Esophagus (tissue), 2 donors: ENCODE results near the gene CLEC7A. TPM values are rescaled to one million over a fixed set of nuclear protein-coding genes. Genes with fewer than 3 reads are reported as not detected.

Experiments
- H3K27ac ChIP-seq, 2 donors: one replicate each; pipeline ENCODE4 v1.5.1; 2013; ENCODE audit warnings: low read depth in 2 of 2, mild to moderate bottlenecking in 2 of 2, inconsistent platforms in 1 of 2, low read length in 1 of 2, moderate library complexity in 1 of 2
- H3K27me3 ChIP-seq, 2 donors: one replicate each; pipeline ENCODE4 v1.6.1; 2013; ENCODE audit warnings: low read length in 2 of 2, control low read depth in 1 of 2, mild to moderate bottlenecking in 1 of 2; ENCODE audit not compliant: insufficient read depth in 2 of 2, control insufficient read depth in 1 of 2
- H3K36me3 ChIP-seq, 2 donors: one replicate each; pipeline ENCODE4 v1.6.1; 2013; ENCODE audit warnings: low read length in 1 of 2; ENCODE audit not compliant: control insufficient read depth in 2 of 2, insufficient read depth in 2 of 2
- H3K4me1 ChIP-seq, 2 donors: one replicate each; pipeline ENCODE4 v1.6.1; 2013; ENCODE audit warnings: low read length in 1 of 2; ENCODE audit not compliant: control insufficient read depth in 2 of 2, insufficient read depth in 2 of 2
- H3K4me3 ChIP-seq, 2 donors: one replicate each; pipeline ENCODE4 v1.5.1; 2013; ENCODE audit warnings: low read length in 2 of 2, mild to moderate bottlenecking in 2 of 2, low read depth in 1 of 2, moderate library complexity in 1 of 2
- H3K9me3 ChIP-seq, 2 donors: one replicate each; pipeline ENCODE4 v1.6.1; 2013; ENCODE audit warnings: mild to moderate bottlenecking in 2 of 2, low read depth in 1 of 2, low read length in 1 of 2, moderate library complexity in 1 of 2; ENCODE audit not compliant: control insufficient read depth in 2 of 2, insufficient read depth in 1 of 2
- WGBS, 2 donors: extraction: QIAGEN DNeasy Blood & Tissue Kit; methylation state at CpG; one replicate each; pipeline ENCODE4 v1.1.7; 2013; 5-methylcytosine and 5-hydroxymethylcytosine counted together
- polyA plus RNA-seq, 2 donors: library from polyadenylated mRNA; stranded (reverse); fragments of 200-250 nt; gene quantifications; one replicate each; pipeline ENCODE4 v1.2.3, GENCODE V29; 2013
- donor health status: healthy with polysubstance abuse.
- donor health status: Bipolar disorder and iron deficiency.

Gene CLEC7A
- polyA plus RNA-seq, 2 donors: 4.6 to 7.3 TPM

GRCh38 chr12:10084733-10085132 lies 45.3 kb downstream of the CLEC7A start:
- Histone ChIP-seq H3K27me3 (no peaks in the 10 kb centered on the region), H3K9me3 (peaks cover 0 to 3% of the 10 kb centered on the region in 2 donors), H3K4me3 (no peak overlapping the region), H3K4me1 (peaks cover 0 to 3% of the 10 kb centered on the region in 2 donors), H3K36me3 (no peaks in the 10 kb centered on the region), H3K27ac (no peak overlapping the region)
- WGBS, 2 donors: 88 to 94% methylated on average over 6 of the region's 6 CpGs

GRCh38 chr12:10082117-10082874 lies 47.7 kb downstream of the CLEC7A start:
- Histone ChIP-seq H3K27ac (no peak overlapping the region), H3K4me1 (peaks cover 0 to 3% of the 10 kb centered on the region in 2 donors), H3K27me3 (no peaks in the 10 kb centered on the region), H3K4me3 (no peak overlapping the region), H3K36me3 (no peaks in the 10 kb centered on the region), H3K9me3 (peaks cover 0 to 3% of the 10 kb centered on the region in 2 donors)
- 56 to 58% methylated on average over 5 of the region's 5 CpGs for WGBS, 2 donors

GRCh38 chr12:10075451-10075850 lies 54.5 kb downstream of the CLEC7A start:
- no peaks in the 10 kb centered on the region for H3K4me1 ChIP-seq
- H3K27me3 ChIP-seq: no peaks in the 10 kb centered on the region
- H3K36me3 ChIP-seq: no peaks in the 10 kb centered on the region
- H3K27ac ChIP-seq: no peak overlapping the region
- H3K9me3 ChIP-seq: no peaks in the 10 kb centered on the region
- H3K4me3 ChIP-seq: no peak overlapping the region

GRCh38 chr12:10073261-10073660 lies 56.7 kb downstream of the CLEC7A start:
- Histone ChIP-seq H3K27ac (no peak overlapping the region), H3K27me3 (no peaks in the 10 kb centered on the region), H3K4me3 (no peak overlapping the region), H3K36me3 (no peaks in the 10 kb centered on the region), H3K9me3 (no peaks in the 10 kb centered on the region), H3K4me1 (no peaks in the 10 kb centered on the region)
- 54 to 82% methylated on average over 5 of the region's 5 CpGs for WGBS, 2 donors

GRCh38 chr12:10072131-10072530 lies 57.9 kb downstream of the CLEC7A start:
- WGBS, 2 donors: 89 to 95% methylated on average over 2 of the region's 2 CpGs
- Histone ChIP-seq H3K27me3 (no peaks in the 10 kb centered on the region), H3K4me3 (no peak overlapping the region), H3K36me3 (no peaks in the 10 kb centered on the region), H3K4me1 (no peaks in the 10 kb centered on the region), H3K27ac (no peak overlapping the region), H3K9me3 (no peaks in the 10 kb centered on the region)

GRCh38 chr12:10070380-10070779 lies 59.6 kb downstream of the CLEC7A start:
- Histone ChIP-seq H3K4me1 (no peaks in the 10 kb centered on the region), H3K27me3 (no peaks in the 10 kb centered on the region), H3K9me3 (no peaks in the 10 kb centered on the region), H3K36me3 (no peaks in the 10 kb centered on the region), H3K27ac (no peak overlapping the region), H3K4me3 (no peak overlapping the region)
- WGBS, 2 donors: 91 to 95% methylated on average over 4 of the region's 4 CpGs

GRCh38 chr12:10069976-10070375 lies 60.0 kb downstream of the CLEC7A start:
- Histone ChIP-seq H3K27ac (no peak overlapping the region), H3K4me3 (no peak overlapping the region)

GRCh38 chr12:10069099-10069498 lies 60.9 kb downstream of the CLEC7A start:
- no peaks in the 10 kb centered on the region for H3K9me3 ChIP-seq
- no peaks in the 10 kb centered on the region for H3K36me3 ChIP-seq
- H3K4me1 ChIP-seq: no peaks in the 10 kb centered on the region
- no peak overlapping the region for H3K27ac ChIP-seq
- no peak overlapping the region for H3K4me3 ChIP-seq
- H3K27me3 ChIP-seq: no peaks in the 10 kb centered on the region
- WGBS, 2 donors: 57 to 62% methylated on average over 4 of the region's 4 CpGs

More at GRCh38 chr12:10069976-10070375, 60.0 kb downstream of the CLEC7A start:
- H3K9me3 ChIP-seq: no peaks in the 10 kb centered on the region
- no peaks in the 10 kb centered on the region for H3K27me3 ChIP-seq
- H3K4me1 ChIP-seq: no peaks in the 10 kb centered on the region
- H3K36me3 ChIP-seq: no peaks in the 10 kb centered on the region
- WGBS, 2 donors: 20 to 24% methylated on average over 3 of the region's 3 CpGs

- Histone ChIP-seq H3K36me3 (no peaks in the 10 kb centered on the region), H3K9me3 (no peaks in the 10 kb centered on the region), H3K27me3 (no peaks in the 10 kb centered on the region), H3K4me1 (no peaks in the 10 kb centered on the region), H3K4me3 (no peak overlapping the region), H3K27ac (no peak overlapping the region)
- 66 to 68% methylated on average over 1 of the region's 1 CpG for WGBS, 2 donors
These were observed 61.4 kb downstream of the CLEC7A start for GRCh38 chr12:10068644-10069043.

- no peaks in the 10 kb centered on the region for H3K9me3 ChIP-seq
- H3K27ac ChIP-seq: no peak overlapping the region
- no peaks in the 10 kb centered on the region for H3K27me3 ChIP-seq
- no peaks in the 10 kb centered on the region for H3K36me3 ChIP-seq
- no peak overlapping the region for H3K4me3 ChIP-seq
- no peaks in the 10 kb centered on the region for H3K4me1 ChIP-seq
- 21 to 35% methylated on average over 3 of the region's 3 CpGs for WGBS, 2 donors
These were observed 62.1 kb downstream of the CLEC7A start for GRCh38 chr12:10067942-10068341.
